ENCODE results near the gene C1orf53.
"Not testable (repeated sequence)": the region's sequence is repeated elsewhere in the genome, so short reads cannot be mapped to it uniquely, and the experiment has no call there.

Gene C1orf53

DNA sequence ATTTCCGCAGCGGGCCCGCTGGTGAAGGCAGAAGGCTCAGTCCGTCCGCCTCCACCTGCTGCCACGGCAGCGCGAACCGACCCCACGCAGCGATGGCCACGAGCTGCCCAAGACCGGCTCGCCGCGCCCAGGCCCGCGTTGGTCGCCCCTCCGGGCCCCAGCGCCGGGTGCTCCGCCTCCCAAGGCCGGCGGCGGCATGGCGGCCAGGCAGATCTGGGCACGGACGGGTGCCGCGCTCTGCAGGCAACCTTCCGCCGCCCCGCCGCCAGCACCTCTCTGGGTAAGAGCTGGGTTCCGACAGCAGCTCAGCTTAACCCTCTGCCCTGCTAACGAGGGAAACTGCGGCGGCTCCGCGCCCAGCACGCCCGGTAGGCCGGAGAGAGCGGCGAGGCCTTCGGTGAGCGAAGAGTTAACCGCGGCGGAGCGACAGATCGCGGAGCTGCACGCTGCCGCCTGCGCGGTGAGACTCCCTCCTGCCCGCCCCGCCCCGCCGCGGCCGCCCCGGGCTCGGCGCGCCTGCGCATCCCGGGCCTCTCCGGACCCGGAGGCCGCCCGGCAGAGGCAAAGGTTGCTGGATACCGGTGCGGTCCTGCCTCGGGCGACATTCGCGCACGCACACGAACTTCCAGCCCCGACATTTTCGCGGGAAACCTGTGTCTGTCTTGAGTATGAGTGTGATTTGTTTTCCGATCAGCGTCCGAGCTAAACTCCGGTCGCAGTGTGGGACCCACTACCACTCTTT, at the start of gene C1orf53:
C1orf53 (plus strand) TSS at position 177 of the 742 bp plus-strand sequence; CDS start at position 197, 20 bp downstream.
- peak; percentile 45 to 62 for DNase-seq (ENCODE audit: low read depth in 1 of 2, low spot score in 1 of 2)

DNA sequence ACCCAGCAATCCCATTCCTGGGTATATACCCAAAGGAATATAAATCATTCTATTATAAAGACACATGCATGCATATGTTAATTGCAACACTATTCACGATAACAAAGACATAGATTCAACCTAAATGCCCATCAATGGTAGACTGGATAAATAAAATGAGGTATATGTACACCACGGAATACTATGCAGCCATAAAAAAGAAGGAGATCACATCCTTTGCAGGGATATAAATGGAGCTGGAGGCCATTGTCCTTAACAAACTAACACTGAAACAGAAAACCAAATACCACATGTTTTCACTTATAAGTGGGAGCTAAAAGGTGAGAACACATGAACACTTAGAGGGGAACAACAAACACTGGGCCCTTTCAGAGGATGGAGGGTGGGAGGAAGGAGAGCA, 46.7 kb upstream of the C1orf53 start:
- not testable (repeated sequence) for DNase-seq (ENCODE audit: low read depth in 1 of 2, low spot score in 1 of 2)

DNA sequence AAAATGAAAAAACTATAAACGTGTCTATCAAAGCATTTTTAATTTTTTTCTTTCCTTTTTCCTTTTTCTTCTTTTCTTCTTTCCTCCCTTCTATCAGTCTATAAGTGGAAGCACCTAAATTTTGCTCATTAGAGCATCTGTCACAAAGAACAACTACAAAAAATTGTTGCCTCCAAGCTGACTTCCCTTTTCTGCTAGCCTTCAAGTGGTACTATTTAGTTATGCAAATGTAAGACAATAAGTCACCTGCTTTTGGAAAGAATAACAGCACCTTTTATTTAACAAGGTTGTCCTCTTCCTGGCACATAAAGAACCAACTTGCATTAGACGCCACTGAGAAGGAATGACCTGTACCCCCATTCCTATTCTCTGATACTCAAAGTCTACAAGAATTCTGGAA, 45.0 kb upstream of the C1orf53 start:
- no peak for DNase-seq (ENCODE audit: low read depth in 1 of 2, low spot score in 1 of 2)

DNA sequence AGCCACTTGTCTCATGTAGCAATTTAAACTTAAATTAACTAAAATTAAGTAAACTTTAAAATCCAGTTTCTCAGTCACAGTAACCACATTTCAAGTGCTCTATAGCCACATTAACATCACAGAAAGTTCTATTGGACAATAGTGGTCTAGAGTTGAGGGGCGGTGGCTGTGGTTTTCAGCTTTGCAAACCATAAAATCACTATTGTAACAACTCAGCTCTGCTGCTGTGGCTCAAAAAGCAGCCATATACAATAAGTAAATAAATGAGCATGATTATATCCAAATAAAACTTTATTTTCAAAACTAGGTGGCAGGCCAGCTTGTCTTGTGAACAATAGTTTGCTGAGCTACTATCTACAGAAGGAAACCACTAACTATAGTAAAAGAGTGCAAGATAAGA, 43.4 kb upstream of the C1orf53 start:
- no peak for DNase-seq (ENCODE audit: low read depth in 1 of 2, low spot score in 1 of 2)

DNA sequence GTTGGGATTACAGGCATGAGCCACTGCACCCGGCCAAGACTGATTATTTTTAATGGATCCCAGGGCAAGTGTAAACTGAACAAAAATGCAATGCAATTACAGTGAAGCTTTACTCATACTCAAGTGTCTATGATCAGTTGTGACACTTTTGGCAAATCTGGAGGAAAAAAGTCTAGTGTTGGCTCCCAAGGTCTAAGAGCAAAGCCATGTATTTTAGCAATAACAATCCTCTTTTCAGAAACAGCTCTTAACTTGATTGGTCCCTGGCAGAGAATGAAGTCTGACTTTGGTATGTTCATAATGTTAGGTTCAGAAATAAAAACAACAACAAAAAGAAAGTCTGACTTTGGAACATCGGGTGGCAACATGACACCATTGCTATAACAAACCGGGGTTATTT, 40.2 kb upstream of the C1orf53 start:
- no peak for DNase-seq (ENCODE audit: low read depth in 1 of 2, low spot score in 1 of 2)

DNA sequence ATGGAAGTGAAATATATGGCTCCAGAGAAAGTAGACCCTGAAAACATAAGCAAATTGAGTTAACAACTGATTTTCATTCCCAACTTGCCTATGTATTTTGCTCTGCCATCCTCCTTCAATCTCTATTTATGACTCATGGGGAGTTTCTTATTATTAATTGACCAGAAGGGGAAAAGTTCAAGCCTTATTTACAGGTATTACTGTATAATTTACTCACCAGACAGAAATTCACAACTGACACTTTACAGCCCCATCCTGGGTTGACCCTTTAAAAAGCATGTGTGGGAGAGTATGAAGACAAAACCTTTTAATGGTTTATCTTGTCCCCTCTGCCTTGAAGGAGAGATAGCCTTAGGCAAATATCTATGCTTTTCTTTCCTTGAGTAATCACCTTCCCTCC, 39.8 kb upstream of the C1orf53 start:
- no peak for DNase-seq (ENCODE audit: low read depth in 1 of 2, low spot score in 1 of 2)

DNA sequence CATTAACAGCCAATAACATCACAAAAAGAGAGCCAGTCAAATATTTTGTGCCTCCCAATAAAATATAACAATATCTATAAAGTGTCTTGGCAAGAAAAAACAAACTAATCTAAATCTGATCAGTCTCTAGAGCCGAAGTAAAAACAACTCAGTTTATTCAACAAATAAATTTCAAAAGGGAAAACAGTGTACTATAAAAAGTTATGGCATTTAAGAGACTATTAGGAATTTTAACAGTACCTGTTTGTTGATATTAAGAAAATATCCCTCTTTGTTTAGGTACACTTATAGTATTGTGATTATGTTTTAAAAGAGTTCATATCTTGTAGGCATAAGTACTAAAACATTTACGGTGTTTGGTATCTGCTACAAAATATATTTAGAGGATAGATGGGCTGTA, 36.6 kb upstream of the C1orf53 start:
- no peak for DNase-seq (ENCODE audit: low read depth in 1 of 2, low spot score in 1 of 2)

DNA sequence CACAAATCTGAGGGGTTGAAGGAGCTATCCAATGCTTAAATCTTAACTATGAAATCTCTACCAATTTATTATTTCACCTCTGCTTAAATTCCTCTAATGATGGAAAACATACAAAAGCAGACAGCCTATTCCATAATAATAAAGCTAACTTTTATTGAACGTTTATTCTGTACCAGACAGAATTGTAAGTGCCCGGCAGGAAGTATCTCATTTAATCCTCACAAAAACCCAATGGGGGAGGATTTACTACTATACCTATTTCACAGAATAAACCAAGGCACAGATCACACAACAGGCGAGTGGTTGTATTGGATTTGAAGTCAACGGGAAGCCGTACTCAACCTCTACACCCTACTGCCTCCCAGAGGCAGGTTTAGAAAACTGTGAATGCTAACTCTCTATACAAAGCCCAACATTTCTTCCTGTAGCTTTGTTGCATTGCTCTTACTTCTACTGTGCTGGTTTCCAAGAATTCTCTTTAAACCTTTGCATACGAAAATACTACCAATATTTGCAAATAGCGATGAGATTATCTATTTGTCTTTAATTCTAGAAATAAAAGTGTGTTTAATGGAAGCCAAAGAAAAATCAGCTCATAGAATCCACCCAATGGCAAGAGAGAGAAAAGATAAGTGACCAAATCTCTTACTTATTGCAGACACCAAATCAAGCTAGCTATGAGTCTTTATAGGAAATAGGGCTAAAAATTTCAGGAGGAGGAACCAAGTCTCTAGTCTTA, 33.5 kb upstream of the C1orf53 start:
- no peak for DNase-seq (ENCODE audit: low read depth in 1 of 2, low spot score in 1 of 2)

DNA sequence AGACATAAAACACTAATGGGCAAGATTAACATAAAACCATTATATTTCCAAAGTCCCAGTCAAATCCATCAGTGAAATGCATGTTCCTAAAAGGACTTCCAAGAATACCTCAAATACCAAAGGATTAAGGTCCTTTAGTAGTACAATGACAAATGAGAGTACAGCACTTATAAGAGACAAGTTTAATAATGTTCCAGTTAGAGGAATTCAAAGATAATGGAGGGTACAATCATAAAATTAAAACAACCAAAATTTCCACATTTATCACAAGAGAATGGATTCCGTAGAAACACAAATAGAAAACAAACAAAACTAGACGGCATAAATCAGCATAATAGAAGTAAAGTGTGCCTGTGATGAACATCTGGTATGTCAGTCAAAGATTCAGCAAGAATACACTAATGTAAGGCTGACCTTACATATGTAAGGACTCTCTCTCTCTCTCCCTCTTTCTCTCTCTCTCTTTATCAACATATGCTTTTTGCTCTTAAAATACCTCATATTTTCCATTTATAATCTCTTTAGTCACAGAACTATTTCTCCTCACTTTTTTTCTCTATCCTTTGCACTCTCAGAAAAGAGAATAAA, 32.8 kb upstream of the C1orf53 start:
- DNase-seq (ENCODE audit: low read depth in 1 of 2, low spot score in 1 of 2): no peak

DNA sequence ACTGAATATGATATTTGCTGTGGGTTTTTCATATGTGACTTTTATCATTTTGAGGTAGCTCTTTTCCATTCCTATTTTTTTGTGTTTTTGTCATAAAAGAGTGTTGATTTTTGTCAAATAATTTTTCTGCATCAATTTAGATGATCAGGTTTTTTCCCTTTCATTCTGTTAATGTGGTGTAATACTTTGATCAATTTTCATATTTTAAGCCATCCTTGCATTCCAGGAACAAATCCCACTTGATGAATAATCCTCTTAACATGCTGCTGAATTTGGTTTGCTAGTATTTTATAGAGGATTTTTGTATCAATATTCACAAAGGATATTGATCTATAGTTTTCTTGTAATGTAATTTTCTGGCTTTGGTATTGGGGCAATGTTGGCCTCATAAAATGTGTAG, 25.5 kb upstream of the C1orf53 start:
- DNase-seq (ENCODE audit: low read depth in 1 of 2, low spot score in 1 of 2): no peak

DNA sequence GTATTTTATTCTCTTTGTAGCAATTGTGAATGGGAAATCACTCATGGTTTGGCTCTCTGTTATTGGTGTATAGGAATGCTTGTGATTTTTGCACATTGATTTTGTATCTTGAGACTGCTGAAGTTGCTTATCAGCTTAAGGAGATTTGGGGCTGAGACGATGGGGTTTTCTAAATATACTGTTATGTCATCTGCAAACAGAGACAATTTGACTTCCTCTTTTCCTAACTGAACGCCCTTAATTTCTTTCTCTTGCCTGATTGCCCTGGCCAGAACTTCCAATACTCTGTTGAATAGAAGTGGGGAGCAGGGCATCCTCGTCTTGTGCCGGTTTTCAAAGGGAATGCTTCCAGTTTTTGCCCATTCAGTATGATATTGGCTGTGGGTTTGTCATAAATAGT, 22.0 kb upstream of the C1orf53 start:
- DNase-seq (ENCODE audit: low read depth in 1 of 2, low spot score in 1 of 2): not testable (repeated sequence)

DNA sequence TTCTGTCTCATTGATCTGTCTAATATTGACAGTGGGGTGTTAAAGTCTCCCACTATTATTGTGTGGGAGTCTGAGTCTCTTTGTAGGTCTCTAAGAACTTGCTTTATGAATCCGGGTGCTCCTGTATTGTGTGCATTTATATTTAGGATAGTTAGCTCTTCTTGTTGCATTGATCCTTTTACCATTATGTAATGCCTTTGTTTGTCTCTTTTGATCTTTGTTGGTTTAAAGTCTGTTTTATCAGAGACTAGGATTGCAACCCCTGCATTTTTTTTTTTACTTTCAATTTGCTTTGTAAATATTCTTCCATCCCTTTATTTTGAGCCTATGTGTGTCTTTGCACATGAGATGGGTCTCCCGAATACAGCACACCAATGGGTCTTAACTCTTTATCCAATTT, 20.2 kb upstream of the C1orf53 start:
- DNase-seq (ENCODE audit: low read depth in 1 of 2, low spot score in 1 of 2): not testable (repeated sequence)

DNA sequence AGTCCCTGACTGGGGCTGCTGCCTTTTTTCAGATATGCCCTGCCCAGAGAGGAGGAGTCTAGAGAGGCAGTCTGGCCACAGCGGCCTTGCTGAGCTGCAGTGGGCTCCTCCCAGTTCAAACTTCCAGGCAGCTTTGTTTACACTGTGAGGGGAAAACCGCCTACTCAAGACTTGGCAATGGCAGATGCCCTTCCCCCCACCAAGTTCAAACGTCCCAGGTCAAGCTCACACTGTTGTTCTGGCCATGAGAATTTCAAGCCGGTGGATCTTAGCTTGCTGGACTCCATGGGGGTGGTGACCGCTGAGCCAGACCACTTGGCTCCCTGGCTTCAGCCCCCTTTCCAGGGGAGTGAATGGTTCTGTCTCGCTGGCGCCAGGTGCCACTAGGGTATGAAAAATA, 18.3 kb upstream of the C1orf53 start:
- DNase-seq (ENCODE audit: low read depth in 1 of 2, low spot score in 1 of 2): no peak

DNA sequence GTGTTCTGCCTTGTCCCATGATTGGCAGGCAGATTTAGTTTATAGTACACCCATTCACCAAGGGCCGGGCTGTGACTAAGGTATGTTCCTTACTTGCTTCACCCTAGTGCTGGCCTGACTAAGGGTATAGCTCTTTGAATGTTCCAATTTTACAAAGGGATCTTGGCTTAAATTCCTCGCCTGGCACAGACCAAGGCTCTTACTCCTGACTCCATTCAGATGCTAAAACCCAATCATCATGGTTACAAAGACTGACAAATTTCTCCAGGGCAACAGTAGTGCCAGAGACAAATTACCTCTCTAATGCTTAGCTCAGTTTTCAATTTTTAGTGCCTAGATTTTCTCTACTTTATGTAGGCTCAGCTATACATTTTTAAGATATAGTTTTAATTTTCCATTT, 11.5 kb upstream of the C1orf53 start:
- DNase-seq (ENCODE audit: low read depth in 1 of 2, low spot score in 1 of 2): no peak

DNA sequence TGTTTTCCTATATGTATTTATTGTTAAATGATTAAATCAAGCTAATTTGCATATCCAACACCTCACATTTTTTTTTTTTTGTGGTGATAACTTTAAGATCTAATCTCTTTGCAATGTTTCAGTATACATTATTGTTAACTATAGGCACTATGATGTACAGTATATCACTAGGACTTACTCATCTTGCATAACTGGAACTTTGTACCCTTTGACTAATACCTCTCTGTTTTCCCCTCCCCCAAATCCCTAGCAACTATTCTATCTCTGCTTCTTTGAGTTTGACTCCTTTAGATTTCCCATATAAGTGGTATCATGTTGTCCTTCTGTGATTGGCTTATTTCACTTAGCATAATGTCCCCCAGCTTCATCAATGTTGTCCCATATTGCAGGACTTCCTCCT, 9.7 kb upstream of the C1orf53 start:
- no peak for DNase-seq (ENCODE audit: low read depth in 1 of 2, low spot score in 1 of 2)

DNA sequence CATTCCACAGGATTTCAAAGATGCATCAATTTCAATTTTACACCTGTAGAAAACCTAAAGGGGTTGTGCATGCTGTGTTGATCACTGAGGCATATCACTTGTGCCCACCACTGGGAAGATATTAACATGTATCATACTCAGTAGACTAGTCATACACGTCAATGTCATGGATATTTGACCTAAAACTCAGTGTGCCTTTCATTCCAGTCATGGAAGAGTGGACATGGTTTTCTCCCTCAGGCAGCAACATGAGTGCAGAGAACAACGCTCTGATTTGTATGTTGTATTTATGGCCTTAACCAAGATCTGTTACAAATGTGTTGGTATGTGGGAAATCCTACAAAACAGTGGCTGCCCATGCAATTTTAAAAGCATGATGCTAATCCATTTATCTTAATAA, 6.1 kb upstream of the C1orf53 start:
- DNase-seq (ENCODE audit: low read depth in 1 of 2, low spot score in 1 of 2): no peak

DNA sequence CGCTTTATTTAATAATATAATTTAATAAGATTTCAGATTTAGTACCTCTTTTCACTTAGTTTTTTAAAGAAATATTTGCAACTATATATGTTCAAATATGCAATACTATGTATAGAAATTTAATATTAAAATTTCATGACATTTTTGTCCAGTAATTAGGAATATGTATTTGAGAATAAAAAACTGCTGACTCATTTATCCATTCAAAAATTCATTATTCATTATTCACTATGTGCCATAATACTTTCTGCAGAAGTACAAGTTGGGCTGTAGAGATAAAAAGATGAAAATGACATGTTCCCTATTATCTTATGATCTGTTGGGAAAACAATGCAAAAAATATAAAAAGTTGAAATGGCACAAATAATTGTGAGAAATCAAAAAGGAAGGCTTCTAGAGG, 3.4 kb upstream of the C1orf53 start:
- no peak for DNase-seq (ENCODE audit: low read depth in 1 of 2, low spot score in 1 of 2)

DNA sequence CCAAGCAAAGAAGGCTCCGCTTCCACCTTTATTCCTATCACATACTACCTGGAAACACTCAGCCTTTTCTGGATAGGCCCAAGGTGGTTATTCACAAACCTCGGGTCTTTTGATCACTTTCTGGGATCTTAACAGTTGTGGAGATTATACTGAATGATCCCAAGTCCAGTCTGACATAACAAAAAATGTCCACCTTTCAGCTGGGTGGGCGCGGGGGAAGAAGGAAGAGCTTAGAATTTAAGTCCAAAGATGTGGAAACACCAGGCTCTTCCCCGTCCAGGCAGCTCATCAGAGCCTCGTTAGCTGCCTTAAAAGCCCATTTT, 338 bp upstream of the C1orf53 start:
- no peak for DNase-seq (ENCODE audit: low read depth in 1 of 2, low spot score in 1 of 2)

DNA sequence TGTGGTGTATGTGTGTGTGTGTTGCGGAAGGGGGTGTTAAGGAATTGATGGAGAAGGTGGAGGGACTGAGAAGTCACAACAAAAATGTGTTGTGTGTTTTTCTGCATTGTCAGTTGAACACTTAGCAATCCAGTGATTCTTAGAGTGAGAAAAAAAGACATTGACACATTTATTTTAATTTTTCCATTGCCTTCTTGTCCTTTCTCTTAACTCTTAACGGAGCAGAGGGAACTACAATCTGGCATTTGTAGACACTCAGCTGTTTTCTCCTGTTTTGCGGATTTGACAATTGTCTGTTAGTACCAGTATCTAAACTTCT, 725 bp downstream of the C1orf53 start:
- no peak for DNase-seq (ENCODE audit: low read depth in 1 of 2, low spot score in 1 of 2)

DNA sequence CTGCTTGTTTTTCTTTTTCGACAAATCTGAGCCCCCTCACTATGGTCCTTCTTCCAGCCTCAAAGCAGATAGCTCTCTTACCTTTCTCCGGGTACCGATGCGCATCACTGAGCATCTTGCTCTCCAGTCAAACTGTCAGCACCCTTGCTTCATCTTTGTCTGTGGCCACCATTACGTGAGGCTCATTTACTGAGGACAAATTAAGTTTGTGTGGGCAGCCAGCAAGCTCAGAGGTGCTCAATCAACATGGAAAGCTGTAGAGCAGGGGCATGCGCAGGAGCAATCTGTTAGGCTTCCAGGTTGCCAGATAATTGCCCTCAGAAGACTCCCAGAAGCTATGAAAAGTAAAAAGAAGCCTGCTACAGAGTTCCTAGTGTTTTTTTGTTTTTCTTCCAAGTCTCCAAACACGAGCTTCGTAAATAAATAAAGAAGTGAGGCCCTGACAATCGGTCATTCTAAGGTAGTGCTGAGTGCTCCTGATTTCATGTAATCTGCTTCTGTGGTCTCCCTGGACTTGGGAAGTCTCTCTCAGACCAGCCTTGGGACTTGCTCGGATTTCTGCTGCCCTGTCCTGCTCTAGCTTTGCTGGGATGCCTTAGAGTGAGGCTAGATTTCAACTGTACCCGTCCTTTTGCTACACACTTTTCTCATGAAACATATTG, 1.8 kb downstream of the C1orf53 start:
- no peak for DNase-seq (ENCODE audit: low read depth in 1 of 2, low spot score in 1 of 2)

DNA sequence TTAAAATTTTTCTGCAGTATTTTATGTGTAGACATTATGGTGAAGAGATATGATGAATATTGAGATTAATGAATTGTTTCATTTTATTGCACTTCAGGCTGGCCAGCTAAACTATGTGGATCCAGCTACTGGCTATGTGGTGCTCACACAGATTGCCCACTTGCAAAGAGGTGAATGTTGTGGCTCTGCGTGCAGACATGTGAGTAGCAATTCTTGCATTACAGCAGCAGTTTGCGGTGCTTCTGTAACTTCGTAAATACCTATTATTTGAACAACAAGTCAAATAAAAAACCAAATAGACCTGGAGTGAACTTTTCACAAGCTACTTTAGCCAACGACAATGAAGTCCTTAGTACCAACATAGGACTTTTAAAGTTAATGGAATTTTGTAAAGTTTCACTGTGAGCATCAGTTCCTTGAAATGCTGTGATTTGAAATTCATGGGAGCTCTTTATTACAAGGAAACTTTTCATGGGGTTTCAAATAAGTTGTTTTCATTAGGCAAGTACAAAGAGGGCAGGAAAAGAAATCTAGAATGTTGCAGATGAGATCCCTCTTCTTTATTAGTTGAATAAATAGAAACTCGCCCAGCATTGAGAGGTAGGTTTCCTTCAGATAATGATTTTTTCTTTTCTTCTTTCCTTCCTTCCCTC, 3.4 kb downstream of the C1orf53 start:
- DNase-seq (ENCODE audit: low read depth in 1 of 2, low spot score in 1 of 2): no peak
